ENCODE data around the gene LRRC7.

The LRRC7 gene

GRCh38 chr1:70048336-70049094 is 480.8 kb downstream of the LRRC7 start:
- no peak for DNase-seq (ENCODE audit: low read depth)
- TF ChIP-seq CTCF (conservative IDR thresholded peaks at IDR 0.05; ENCODE audit: low read depth, low read length) = no peak
- no peak overlapping the region for H3K4me3 ChIP-seq (ENCODE audit: low read length)

- no peak for DNase-seq (ENCODE audit: low read depth)
- no peak for TF ChIP-seq CTCF (conservative IDR thresholded peaks at IDR 0.05; ENCODE audit: low read depth, low read length)
- H3K4me3 ChIP-seq (ENCODE audit: low read length) = no peak overlapping the region
Measured at GRCh38 chr1:70051926-70052325, 484.2 kb downstream of the LRRC7 start.

- no peak for TF ChIP-seq CTCF (conservative IDR thresholded peaks at IDR 0.05; ENCODE audit: low read depth, low read length)
- DNase-seq (ENCODE audit: low read depth) = no peak
- no peak overlapping the region for H3K4me3 ChIP-seq (ENCODE audit: low read length)
Measured at GRCh38 chr1:70057500-70057899, 489.8 kb downstream of the LRRC7 start.

- no peak for TF ChIP-seq CTCF (conservative IDR thresholded peaks at IDR 0.05; ENCODE audit: low read depth, low read length)
- no peak for DNase-seq (ENCODE audit: low read depth)
- no peak overlapping the region for H3K4me3 ChIP-seq (ENCODE audit: low read length)
Measured at GRCh38 chr1:70061231-70061630, 493.5 kb downstream of the LRRC7 start.

- TF ChIP-seq CTCF (conservative IDR thresholded peaks at IDR 0.05; ENCODE audit: low read depth, low read length) = no peak
- no peak overlapping the region for H3K4me3 ChIP-seq (ENCODE audit: low read length)
- DNase-seq (ENCODE audit: low read depth) = no peak
Measured at GRCh38 chr1:70063861-70064260, 496.1 kb downstream of the LRRC7 start.

- H3K4me3 ChIP-seq (ENCODE audit: low read length) = no peak overlapping the region
- no peak for TF ChIP-seq CTCF (conservative IDR thresholded peaks at IDR 0.05; ENCODE audit: low read depth, low read length)
- no peak for DNase-seq (ENCODE audit: low read depth)
Measured at GRCh38 chr1:70066711-70067110, 499.0 kb downstream of the LRRC7 start.

- no peak for TF ChIP-seq CTCF (conservative IDR thresholded peaks at IDR 0.05; ENCODE audit: low read depth, low read length)
- DNase-seq (ENCODE audit: low read depth) = peak; percentile 33
- H3K4me3 ChIP-seq (ENCODE audit: low read length) = no peak overlapping the region
Measured at GRCh38 chr1:70071601-70072000, 503.9 kb downstream of the LRRC7 start.
